Thyroid gland (tissue), 4 donors: ENCODE data around the gene ZNF100.

ENCODE experiments used
- CTCF ChIP-seq, 6 experiments: fragments of 200-600 bp in 3 of 6; fragments of 450-650 bp in 3 of 6; sonication (generic) in 3 of 6; IDR thresholded peaks; one replicate each; pipeline ENCODE4 v1.5.1; 2016 to 2019; ENCODE audit warnings: antibody characterized with exemption in 6 of 6, mild to moderate bottlenecking in 2 of 6, inconsistent platforms in 1 of 6, moderate library complexity in 1 of 6
- POLR2A ChIP-seq, 2 donors: fragments of 450-650 bp; IDR thresholded peaks; one replicate each; pipeline ENCODE4 v1.6.1; 2017; ENCODE audit warnings: antibody characterized with exemption in 2 of 2, mild to moderate bottlenecking in 2 of 2, moderate library complexity in 1 of 2

GRCh38 chr19:21680026-21680425, 87.4 kb downstream of the ZNF100 start:
- no peak for TF ChIP-seq CTCF (IDR thresholded peaks at IDR 0.05)
- TF ChIP-seq POLR2A (IDR thresholded peaks at IDR 0.05) = no peak
